GM12878 (cell line): Measurements from ENCODE around the gene RAD9A. TPM values are rescaled to one million over a fixed set of nuclear protein-coding genes. Genes with fewer than 3 reads are reported as not detected.

Source experiments
- BACH1 ChIP-seq: fragments of 450-650 bp; IDR thresholded peaks from 2 replicates; pipeline ENCODE4 v1.6.1; 2017; ENCODE audit warnings: mild to moderate bottlenecking, borderline replicate concordance
- CEBPZ ChIP-seq: fragments of 150-350 bp; IDR thresholded peaks from 2 replicates; pipeline ENCODE4 v1.6.1; 2016; ENCODE audit warnings: low read depth, low read length
- CHD1 ChIP-seq: IDR thresholded peaks from 2 replicates; pipeline ENCODE4 v1.6.1; 2012; ENCODE audit warnings: low read depth, low read length, improper control_type of control experiment
- CHD2 ChIP-seq: IDR thresholded peaks from 2 replicates; pipeline ENCODE4 v1.6.1; 2011; ENCODE audit warnings: low read depth, low read length, improper control_type of control experiment, borderline replicate concordance
- CTCF ChIP-seq, 3 experiments: IDR thresholded peaks in 2 of 3; conservative IDR thresholded peaks in 1 of 3; 2 replicates each; pipeline ENCODE4 v1.5.1; 2011; ENCODE audit warnings: low read depth in 3 of 3, low read length in 3 of 3, mild to moderate bottlenecking in 3 of 3, control low read depth in 2 of 3, moderate library complexity in 2 of 3, inconsistent platforms in 1 of 3, mixed read lengths in 1 of 3; ENCODE audit not compliant: control insufficient read depth in 2 of 3, insufficient read depth in 1 of 3; ENCODE audit errors: extremely low read depth in 1 of 3
- E2F4 ChIP-seq: IDR thresholded peaks from 2 replicates; pipeline ENCODE4 v1.6.1; 2012; ENCODE audit warnings: low read depth, low read length, improper control_type of control experiment
- IRF4 ChIP-seq: IDR thresholded peaks from 2 replicates; pipeline ENCODE4 v1.6.1; 2011; ENCODE audit warnings: low read depth, low read length
- MAX ChIP-seq: IDR thresholded peaks from 2 replicates; pipeline ENCODE4 v1.6.1; 2012; ENCODE audit warnings: low read depth, low read length, improper control_type of control experiment
- MXI1 ChIP-seq: fragments of 150-350 bp; IDR thresholded peaks from 2 replicates; pipeline ENCODE4 v1.6.1; 2011; ENCODE audit warnings: low read depth, mild to moderate bottlenecking, inconsistent platforms, low read length, improper control_type of control experiment
- PKNOX1 ChIP-seq: fragments of 450-650 bp; IDR thresholded peaks from 2 replicates; pipeline ENCODE4 v1.6.1; 2016; ENCODE audit warnings: mild to moderate bottlenecking
- SMC3 ChIP-seq: IDR thresholded peaks from 2 replicates; pipeline ENCODE4 v1.6.1; 2011; ENCODE audit warnings: low read length, improper control_type of control experiment, borderline replicate concordance
- SREBF2 ChIP-seq: IDR thresholded peaks from 2 replicates; pipeline ENCODE4 v1.6.1; 2012; ENCODE audit warnings: mild to moderate bottlenecking, low read length
- TCF7 ChIP-seq: IDR thresholded peaks from 2 replicates; pipeline ENCODE4 v1.6.1; 2014; ENCODE audit warnings: antibody characterized with exemption, borderline replicate concordance
- WRNIP1 ChIP-seq: IDR thresholded peaks from 2 replicates; pipeline ENCODE4 v1.6.1; 2011; ENCODE audit warnings: low read depth, low read length, improper control_type of control experiment, borderline replicate concordance
- ZBTB40 ChIP-seq: fragments of 450-650 bp; IDR thresholded peaks from 2 replicates; pipeline ENCODE4 v1.6.1; 2016; ENCODE audit warnings: mild to moderate bottlenecking, moderate library complexity, borderline replicate concordance
- ZNF207 ChIP-seq: fragments of 450-650 bp; IDR thresholded peaks from 2 replicates; pipeline ENCODE4 v1.6.1; 2014; ENCODE audit warnings: antibody characterized with exemption, mild to moderate bottlenecking, borderline replicate concordance
- polyA plus RNA-seq, 11 experiments: library from polyadenylated mRNA; depleted of rRNA in 4 of 11; unstranded in 6 of 11; stranded (reverse) in 5 of 11; fragments of >200 nt; fragmentation: Nextera tagmentation in 4 of 11; fragmentation: Illumina TruSeq in 1 of 11; extraction: Ambion mirVana in 4 of 11; extraction: Trizol in 1 of 11; gene quantifications; 1 replicate in 1 of 11; 2 replicates in 10 of 11; pipeline versions ENCODE4 v1.2.1 to v1.2.3, GENCODE V29; 2011 to 2016; ENCODE audit warnings: inconsistent platforms in 2 of 11, missing spikeins in 2 of 11, low read depth in 1 of 11
- total RNA-seq, 4 experiments: library from RNA; depleted of rRNA in 3 of 4; stranded (reverse); fragments of >200 nt in 3 of 4; fragmentation: Illumina TruSeq in 1 of 4; extraction: Trizol in 1 of 4; gene quantifications; 2 replicates each; pipeline versions ENCODE4 v1.2.1 to v1.2.3, GENCODE V29; 2013 to 2021

RAD9A gene
- total and polyA plus RNA-seq, 10 of the 15 experiments (the other 5 are each of a cell fraction or from before 2014, with no cell fraction given): 1.1 to 36.2 (median 19.8) TPM

- TF ChIP-seq BACH1: peak; percentile 59; the same call in 1 of the 2 replicates
- TF ChIP-seq IRF4: no peak
- TF ChIP-seq CTCF (IDR thresholded peaks at IDR 0.05 in 2 of 3, conservative IDR thresholded peaks at IDR 0.05 in 1 of 3; ENCODE audit: control insufficient read depth in 2 of 3, extremely low read depth in 1 of 3, insufficient read depth in 1 of 3, low read depth in 3 of 3, low read length in 3 of 3): no peak
- peak; percentile 75; the same call in 1 of the 2 replicates for TF ChIP-seq MXI1
- peak; percentile 48 for TF ChIP-seq PKNOX1
- TF ChIP-seq ZBTB40: no peak
- TF ChIP-seq ZNF207: no peak
- TF ChIP-seq MAX: peak; percentile 35; the same call in 1 of the 2 replicates
- no peak for TF ChIP-seq TCF7
- no peak for TF ChIP-seq CHD1
- TF ChIP-seq CEBPZ: no peak
- TF ChIP-seq WRNIP1: no peak
- no peak for TF ChIP-seq SREBF2
- no peak for TF ChIP-seq SMC3
- no peak for TF ChIP-seq E2F4
- 0 out of 2 replicates have a peak, but pooled peaks have one; percentile 7 for TF ChIP-seq CHD2
Measured at GRCh38 chr11:67420646-67421429, 29.1 kb downstream of the RAD9A start (continued).
